ENCODE data around the gene NOP56. TPM values are rescaled to one million over a fixed set of nuclear protein-coding genes. Genes with fewer than 3 reads are reported as not detected.
"Not testable (repeated sequence)": the region's sequence is repeated elsewhere in the genome, so short reads cannot be mapped to it uniquely, and the experiment has no call there.

NOP56 gene
- total RNA-seq, 2 donors from 2014 or later = 386 to 432 TPM

DNA sequence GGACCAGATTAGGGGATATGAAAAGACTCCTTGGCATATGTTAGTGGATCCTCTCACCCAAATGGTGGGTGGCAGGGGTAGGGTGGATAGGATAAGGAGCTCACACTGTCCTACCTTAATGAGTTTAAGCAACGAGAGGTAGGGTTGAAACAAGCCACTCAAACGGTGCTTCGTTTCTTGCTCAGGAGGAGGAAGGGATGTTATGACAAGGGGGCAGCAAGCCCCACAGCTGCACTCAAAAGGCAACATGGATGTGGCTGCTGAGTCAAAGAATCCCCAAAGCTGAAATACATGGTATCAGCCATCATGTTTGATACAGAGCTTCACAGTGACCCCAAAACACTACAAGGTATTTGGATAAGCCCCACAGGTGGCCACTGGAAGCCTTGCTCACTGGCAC is 20.0 kb downstream of the NOP56 start:
- 67 to 86% methylated on average over 3 of the region's 3 CpGs for WGBS, 2 experiments (ENCODE audit: insufficient coverage in 1 of 2, insufficient read length in 1 of 2)
- H3K27me3 Mint-ChIP-seq (ENCODE audit: insufficient read depth) = peaks cover 58% of the 10 kb centered on the region
- H3K4me1 Mint-ChIP-seq = peaks cover 4% of the 10 kb centered on the region

DNA sequence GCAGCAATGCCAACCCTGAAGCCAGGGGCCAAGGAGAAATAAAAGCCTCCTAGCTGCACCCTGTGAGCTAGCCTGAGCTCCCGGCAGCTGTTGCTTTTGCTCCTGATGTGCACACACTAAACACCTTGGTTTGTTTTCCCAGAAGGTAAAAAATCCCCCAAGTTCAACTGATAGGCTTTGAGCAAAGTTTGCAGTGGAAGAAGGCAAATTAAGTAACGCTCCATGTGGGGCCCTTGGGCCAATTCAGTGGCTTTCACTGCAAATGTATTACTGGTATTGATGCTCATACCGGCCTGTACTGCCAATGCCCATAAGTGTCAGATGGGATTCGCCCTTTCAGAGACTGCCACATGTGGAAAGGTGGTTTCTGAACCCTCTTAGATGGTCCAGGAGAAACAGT is 21.0 kb downstream of the NOP56 start:
- DNase-seq = no peak
- no peak overlapping the region for H3K9ac ChIP-seq (ENCODE audit: extremely low read depth, low read length, poor library complexity, severe bottlenecking)
- H3K4me3 ChIP-seq (ENCODE audit: low read length) = no peak overlapping the region
- Mint-ChIP-seq H3K36me3 (ENCODE audit: low read depth) (no peaks in the 10 kb centered on the region), H3K27ac (no peak overlapping the region), H3K27me3 (ENCODE audit: insufficient read depth) (peaks cover 55% of the 10 kb centered on the region), H3K9me3 (no peaks in the 10 kb centered on the region), H3K4me1 (peaks cover 8% of the 10 kb centered on the region), H3K4me3 (no peak overlapping the region)
- TF ChIP-seq, protein P1, sequence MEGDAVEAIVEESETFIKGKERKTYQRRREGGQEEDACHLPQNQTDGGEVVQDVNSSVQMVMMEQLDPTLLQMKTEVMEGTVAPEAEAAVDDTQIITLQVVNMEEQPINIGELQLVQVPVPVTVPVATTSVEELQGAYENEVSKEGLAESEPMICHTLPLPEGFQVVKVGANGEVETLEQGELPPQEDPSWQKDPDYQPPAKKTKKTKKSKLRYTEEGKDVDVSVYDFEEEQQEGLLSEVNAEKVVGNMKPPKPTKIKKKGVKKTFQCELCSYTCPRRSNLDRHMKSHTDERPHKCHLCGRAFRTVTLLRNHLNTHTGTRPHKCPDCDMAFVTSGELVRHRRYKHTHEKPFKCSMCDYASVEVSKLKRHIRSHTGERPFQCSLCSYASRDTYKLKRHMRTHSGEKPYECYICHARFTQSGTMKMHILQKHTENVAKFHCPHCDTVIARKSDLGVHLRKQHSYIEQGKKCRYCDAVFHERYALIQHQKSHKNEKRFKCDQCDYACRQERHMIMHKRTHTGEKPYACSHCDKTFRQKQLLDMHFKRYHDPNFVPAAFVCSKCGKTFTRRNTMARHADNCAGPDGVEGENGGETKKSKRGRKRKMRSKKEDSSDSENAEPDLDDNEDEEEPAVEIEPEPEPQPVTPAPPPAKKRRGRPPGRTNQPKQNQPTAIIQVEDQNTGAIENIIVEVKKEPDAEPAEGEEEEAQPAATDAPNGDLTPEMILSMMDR (conservative IDR thresholded peaks at IDR 0.05) = no peak
- WGBS, 2 experiments (ENCODE audit: insufficient coverage in 1 of 2, insufficient read length in 1 of 2) = 89 to 90% methylated on average over 4 of the region's 4 CpGs
- no peaks in the 10 kb centered on the region for H3K36me3 ChIP-seq (ENCODE audit: control insufficient read depth, insufficient read depth, low read length)
- H3K9me3 ChIP-seq (ENCODE audit: control insufficient read depth, low read length) = no peaks in the 10 kb centered on the region
- H3K4me1 ChIP-seq (ENCODE audit: control insufficient read depth, insufficient read depth, low read length) = no peaks in the 10 kb centered on the region
- no peak overlapping the region for H3K27ac ChIP-seq (ENCODE audit: low read depth, low read length)
- peaks cover 36% of the 10 kb centered on the region for H3K27me3 ChIP-seq (ENCODE audit: control insufficient read depth, insufficient read depth, low read length, poor library complexity, severe bottlenecking)

More for the DNA sequence above, 20.0 kb downstream of the NOP56 start:
- no peak for DNase-seq
- Histone ChIP-seq H3K9ac (ENCODE audit: extremely low read depth, low read length, poor library complexity, severe bottlenecking) (no peak overlapping the region), H3K27ac (ENCODE audit: low read depth, low read length) (no peak overlapping the region), H3K27me3 (ENCODE audit: control insufficient read depth, insufficient read depth, low read length, poor library complexity, severe bottlenecking) (peaks cover 39% of the 10 kb centered on the region), H3K4me3 (ENCODE audit: low read length) (no peak overlapping the region), H3K9me3 (ENCODE audit: control insufficient read depth, low read length) (no peaks in the 10 kb centered on the region), H3K36me3 (ENCODE audit: control insufficient read depth, insufficient read depth, low read length) (no peaks in the 10 kb centered on the region), H3K4me1 (ENCODE audit: control insufficient read depth, insufficient read depth, low read length) (no peaks in the 10 kb centered on the region)
- TF ChIP-seq, protein P1 (conservative IDR thresholded peaks at IDR 0.05) = no peak
- Mint-ChIP-seq H3K27ac (no peak overlapping the region), H3K36me3 (ENCODE audit: low read depth) (no peaks in the 10 kb centered on the region), H3K4me3 (no peak overlapping the region), H3K9me3 (no peaks in the 10 kb centered on the region)

DNA sequence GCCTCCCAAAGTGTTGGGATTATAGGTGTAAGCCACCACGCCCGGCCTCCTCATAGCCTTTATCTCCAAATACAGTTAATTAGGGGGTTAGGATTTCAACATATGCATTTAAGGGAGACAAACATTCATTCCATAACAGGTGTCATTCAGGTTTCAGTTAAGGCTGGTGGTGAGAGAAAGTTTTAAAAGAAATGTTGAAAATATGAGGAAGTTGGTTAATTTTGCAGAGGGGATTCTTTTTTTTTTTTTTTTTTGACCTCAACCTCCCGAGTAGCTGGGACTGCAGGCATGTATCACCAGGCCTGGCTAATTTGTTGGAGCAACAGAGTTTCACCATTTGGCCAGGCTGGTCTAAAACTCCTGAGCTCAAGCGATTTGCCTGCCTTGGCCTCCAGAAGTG is 27.6 kb downstream of the NOP56 start:
- no peaks in the 10 kb centered on the region for H3K36me3 Mint-ChIP-seq (ENCODE audit: low read depth)
- 85% methylated on average over 4 of the region's 4 CpGs; no CpG with 5 or more reads in 1 of the 2 experiments for WGBS, 2 experiments (ENCODE audit: insufficient coverage in 1 of 2, insufficient read length in 1 of 2)
- H3K4me1 Mint-ChIP-seq = peaks cover 7% of the 10 kb centered on the region
- H3K27me3 Mint-ChIP-seq (ENCODE audit: insufficient read depth) = peaks cover 71% of the 10 kb centered on the region
- Histone ChIP-seq H3K4me3 (ENCODE audit: low read length) (no peak overlapping the region), H3K27me3 (ENCODE audit: control insufficient read depth, insufficient read depth, low read length, poor library complexity, severe bottlenecking) (peaks cover 39% of the 10 kb centered on the region), H3K4me1 (ENCODE audit: control insufficient read depth, insufficient read depth, low read length) (no peaks in the 10 kb centered on the region), H3K9me3 (ENCODE audit: control insufficient read depth, low read length) (no peaks in the 10 kb centered on the region), H3K36me3 (ENCODE audit: control insufficient read depth, insufficient read depth, low read length) (no peaks in the 10 kb centered on the region), H3K9ac (ENCODE audit: extremely low read depth, low read length, poor library complexity, severe bottlenecking) (no peak overlapping the region), H3K27ac (ENCODE audit: low read depth, low read length) (no peak overlapping the region)
- H3K4me3 Mint-ChIP-seq = no peak overlapping the region
- H3K9me3 Mint-ChIP-seq = no peaks in the 10 kb centered on the region
- TF ChIP-seq, protein P1 (conservative IDR thresholded peaks at IDR 0.05) = no peak
- DNase-seq = no peak
- H3K27ac Mint-ChIP-seq = no peak overlapping the region

DNA sequence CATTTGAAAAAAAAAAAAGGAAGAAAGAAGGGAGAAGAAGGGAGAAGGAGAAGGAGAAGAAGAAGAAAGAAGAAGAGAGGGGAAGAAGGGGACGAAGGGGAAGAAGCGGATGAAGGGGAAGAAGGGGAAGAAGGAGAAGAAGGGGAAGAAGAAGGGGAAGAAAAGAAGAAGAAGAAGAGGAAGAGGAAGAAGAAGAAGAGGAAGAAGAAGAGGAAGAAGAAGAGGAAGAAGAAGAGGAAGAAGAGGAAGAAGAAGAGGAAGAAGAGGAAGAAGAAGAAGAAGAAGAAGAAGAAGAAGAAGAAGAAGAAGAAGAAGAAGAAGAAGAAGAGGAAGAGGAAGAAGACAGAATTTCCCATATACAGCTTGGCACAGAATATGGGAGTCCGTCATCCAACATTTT is 29.6 kb downstream of the NOP56 start:
- H3K4me1 Mint-ChIP-seq = not testable (repeated sequence)

DNA sequence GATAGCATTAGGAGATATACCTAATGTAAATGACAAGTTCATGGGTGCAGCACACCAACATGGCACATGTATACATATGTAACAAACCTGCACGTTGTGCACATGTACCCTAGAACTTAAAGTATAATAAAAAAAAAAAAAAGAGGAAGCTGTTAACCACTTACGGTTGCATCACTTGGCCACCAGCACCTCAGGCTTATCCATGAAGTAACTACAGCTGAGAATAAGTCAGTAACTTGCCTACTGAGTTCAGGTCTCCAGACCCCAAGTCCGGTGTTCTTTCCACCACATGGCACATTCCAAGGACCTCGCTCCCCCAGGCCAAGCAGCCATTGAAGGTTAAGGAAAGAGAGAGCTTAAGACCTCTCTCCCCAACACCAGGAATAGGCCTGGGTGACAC is 32.4 kb downstream of the NOP56 start:
- H3K4me3 ChIP-seq (ENCODE audit: low read length); H3K27ac ChIP-seq (ENCODE audit: low read depth, low read length); H3K4me1 Mint-ChIP-seq; H3K4me1 ChIP-seq (ENCODE audit: control insufficient read depth, insufficient read depth, low read length); H3K36me3 ChIP-seq (ENCODE audit: control insufficient read depth, insufficient read depth, low read length); H3K9me3 Mint-ChIP-seq; H3K4me3 Mint-ChIP-seq; H3K36me3 Mint-ChIP-seq (ENCODE audit: low read depth); H3K9me3 ChIP-seq (ENCODE audit: control insufficient read depth, low read length); H3K27ac Mint-ChIP-seq; DNase-seq; H3K9ac ChIP-seq (ENCODE audit: extremely low read depth, low read length, poor library complexity, severe bottlenecking): not testable (repeated sequence)
- peaks cover 92% of the 10 kb centered on the region for H3K27me3 Mint-ChIP-seq (ENCODE audit: insufficient read depth)
- 91 to 100% methylated on average over 1 to 3 of the region's 4 CpGs for WGBS, 2 experiments (ENCODE audit: insufficient coverage in 1 of 2, insufficient read length in 1 of 2)
- peaks cover 64% of the 10 kb centered on the region for H3K27me3 ChIP-seq (ENCODE audit: control insufficient read depth, insufficient read depth, low read length, poor library complexity, severe bottlenecking)

More for the DNA sequence above, 29.6 kb downstream of the NOP56 start:
- H3K36me3 ChIP-seq (ENCODE audit: control insufficient read depth, insufficient read depth, low read length); DNase-seq; H3K4me3 Mint-ChIP-seq; H3K4me3 ChIP-seq (ENCODE audit: low read length); H3K9me3 ChIP-seq (ENCODE audit: control insufficient read depth, low read length); H3K27ac ChIP-seq (ENCODE audit: low read depth, low read length); H3K36me3 Mint-ChIP-seq (ENCODE audit: low read depth); H3K27ac Mint-ChIP-seq; H3K9ac ChIP-seq (ENCODE audit: extremely low read depth, low read length, poor library complexity, severe bottlenecking); H3K4me1 ChIP-seq (ENCODE audit: control insufficient read depth, insufficient read depth, low read length); H3K9me3 Mint-ChIP-seq: not testable (repeated sequence)
- H3K27me3 Mint-ChIP-seq (ENCODE audit: insufficient read depth) = peaks cover 83% of the 10 kb centered on the region
- H3K27me3 ChIP-seq (ENCODE audit: control insufficient read depth, insufficient read depth, low read length, poor library complexity, severe bottlenecking) = peaks cover 59% of the 10 kb centered on the region
- WGBS, 2 experiments (ENCODE audit: insufficient coverage in 1 of 2, insufficient read length in 1 of 2) = 84 to 95% methylated on average over 3 of the region's 3 CpGs
